Activated naive CD8-positive, alpha-beta T cell treated with anti-CD3 and anti-CD28 coated beads for 36 hours (primary cell): ENCODE data around the gene FREM1. TPM values are rescaled to one million over a fixed set of nuclear protein-coding genes. Genes with fewer than 3 reads are reported as not detected.

Experiments
- DNase-seq: peaks from one replicate; pipeline ENCODE4 v3.0.0; 2021
- H3K27ac Mint-ChIP-seq: one replicate; pipeline ENCODE4 v1.8.0; 2022; ENCODE audit warnings: mild to moderate bottlenecking, moderate library complexity, mixed read lengths
- H3K27me3 Mint-ChIP-seq: one replicate; pipeline ENCODE4 v1.8.0; 2022; ENCODE audit warnings: mild to moderate bottlenecking, mixed read lengths
- H3K36me3 Mint-ChIP-seq: one replicate; pipeline ENCODE4 v1.8.0; 2021; ENCODE audit warnings: mild to moderate bottlenecking, mixed read lengths
- H3K4me1 Mint-ChIP-seq: one replicate; pipeline ENCODE4 v1.8.0; 2021; ENCODE audit warnings: mixed read lengths
- H3K4me3 Mint-ChIP-seq: one replicate; pipeline ENCODE4 v1.8.0; 2022; ENCODE audit warnings: mild to moderate bottlenecking, moderate library complexity, mixed read lengths
- H3K9me3 Mint-ChIP-seq: one replicate; pipeline ENCODE4 v1.8.0; 2022; ENCODE audit warnings: mixed read lengths
- total RNA-seq, 2 experiments: library from RNA; stranded (reverse); gene quantifications; one replicate each; pipeline ENCODE4 v1.2.3, GENCODE V29; 2021

FREM1 gene
- total RNA-seq, 2 experiments from 2014 or later: not detected

- Mint-ChIP-seq H3K4me1 (no peaks in the 10 kb centered on the region), H3K36me3 (no peaks in the 10 kb centered on the region), H3K27ac (no peak overlapping the region), H3K4me3 (no peak overlapping the region), H3K9me3 (no peaks in the 10 kb centered on the region), H3K27me3 (peaks cover 5% of the 10 kb centered on the region)
- no peak for DNase-seq
Measured at GRCh38 chr9:14788846-14789245, 121.4 kb downstream of the FREM1 start.

- Mint-ChIP-seq H3K4me1 (no peaks in the 10 kb centered on the region), H3K4me3 (no peak overlapping the region), H3K27ac (no peak overlapping the region), H3K36me3 (no peaks in the 10 kb centered on the region), H3K9me3 (no peaks in the 10 kb centered on the region), H3K27me3 (peaks cover 3% of the 10 kb centered on the region)
- DNase-seq: no peak
Measured at GRCh38 chr9:14783358-14783757, 126.9 kb downstream of the FREM1 start.

DNA sequence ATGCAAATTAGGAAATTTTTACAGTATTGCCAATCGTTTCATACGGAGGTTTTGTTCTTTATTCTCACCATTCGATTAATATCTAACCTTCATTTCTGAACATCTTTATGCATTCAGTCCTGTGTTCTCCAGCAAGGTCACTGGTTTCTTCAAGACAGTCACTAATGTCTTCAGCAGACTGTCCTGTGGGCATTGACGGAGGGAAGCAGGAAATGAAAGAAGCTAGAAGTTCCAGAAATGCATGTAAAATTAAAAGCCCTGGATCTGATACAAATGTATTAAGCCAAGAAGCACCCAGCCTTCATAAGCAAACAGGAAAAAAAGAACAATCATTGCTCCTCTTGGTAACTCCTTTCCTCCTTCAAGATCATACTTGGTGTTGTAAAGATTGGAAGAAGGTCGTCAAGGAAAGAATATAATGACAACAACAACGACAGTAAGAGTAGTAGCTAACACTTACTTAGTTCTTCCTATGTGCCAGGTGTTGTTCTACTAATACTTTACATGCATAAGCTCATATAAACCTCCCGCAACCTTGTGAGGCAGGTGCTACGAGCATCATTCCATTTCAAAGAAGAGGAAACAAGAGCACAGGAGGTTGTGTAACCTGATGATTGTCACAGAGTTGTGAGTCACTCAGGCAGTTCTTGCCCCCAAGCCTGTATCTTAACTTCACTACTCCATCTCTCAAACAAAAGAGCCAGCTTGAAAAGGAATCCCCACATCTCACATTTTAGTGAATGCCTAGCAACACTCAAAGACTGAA is 127.8 kb downstream of the FREM1 start:
- Mint-ChIP-seq H3K36me3 (no peaks in the 10 kb centered on the region), H3K4me1 (no peaks in the 10 kb centered on the region), H3K27me3 (peaks cover 10% of the 10 kb centered on the region), H3K9me3 (no peaks in the 10 kb centered on the region), H3K4me3 (no peak overlapping the region), H3K27ac (no peak overlapping the region)
- DNase-seq: no peak

GRCh38 chr9:14780693-14781092 is 129.5 kb downstream of the FREM1 start:
- Mint-ChIP-seq H3K4me1 (no peaks in the 10 kb centered on the region), H3K4me3 (no peak overlapping the region), H3K9me3 (no peaks in the 10 kb centered on the region), H3K27me3 (peaks cover 14% of the 10 kb centered on the region), H3K27ac (no peak overlapping the region), H3K36me3 (no peaks in the 10 kb centered on the region)
- no peak for DNase-seq

- no peak overlapping the region for H3K4me3 Mint-ChIP-seq
- peaks cover 14% of the 10 kb centered on the region for H3K27me3 Mint-ChIP-seq
- H3K9me3 Mint-ChIP-seq: no peaks in the 10 kb centered on the region
- H3K36me3 Mint-ChIP-seq: no peaks in the 10 kb centered on the region
- H3K27ac Mint-ChIP-seq: no peak overlapping the region
- no peak for DNase-seq
- no peaks in the 10 kb centered on the region for H3K4me1 Mint-ChIP-seq
Measured at GRCh38 chr9:14780251-14780650, 130.0 kb downstream of the FREM1 start.

- no peaks in the 10 kb centered on the region for H3K36me3 Mint-ChIP-seq
- no peak overlapping the region for H3K27ac Mint-ChIP-seq
Measured at GRCh38 chr9:14779566-14780022, 130.6 kb downstream of the FREM1 start.

DNA sequence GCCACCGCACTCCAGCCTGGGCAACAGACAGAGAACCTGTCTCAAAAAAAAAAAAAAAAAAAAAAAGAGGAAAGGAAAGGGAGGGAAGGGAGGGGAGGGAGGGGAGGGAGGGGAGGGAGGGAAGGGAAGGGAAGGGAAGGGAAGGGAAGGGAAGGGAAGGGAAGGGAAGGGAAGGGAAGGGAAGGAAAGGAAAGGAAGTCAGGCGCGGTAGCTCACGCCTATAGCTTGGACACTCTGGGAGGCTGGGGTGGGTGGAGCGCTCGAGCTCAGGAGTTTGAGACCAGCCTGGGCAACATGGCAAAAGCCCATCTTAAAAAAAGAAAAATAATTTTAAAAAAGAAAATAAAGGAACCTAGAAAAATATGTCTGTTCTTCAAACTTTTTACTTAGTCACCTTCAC is 131.7 kb downstream of the FREM1 start:
- H3K27ac Mint-ChIP-seq: no peak overlapping the region
- H3K27me3 Mint-ChIP-seq: peaks cover 14% of the 10 kb centered on the region
- H3K4me1 Mint-ChIP-seq: no peaks in the 10 kb centered on the region
- no peak for DNase-seq
- no peak overlapping the region for H3K4me3 Mint-ChIP-seq
- no peaks in the 10 kb centered on the region for H3K36me3 Mint-ChIP-seq
- no peaks in the 10 kb centered on the region for H3K9me3 Mint-ChIP-seq

More at GRCh38 chr9:14779566-14780022, 130.6 kb downstream of the FREM1 start:
- H3K9me3 Mint-ChIP-seq: no peaks in the 10 kb centered on the region
- DNase-seq: no peak
- H3K27me3 Mint-ChIP-seq: peaks cover 14% of the 10 kb centered on the region
- H3K4me1 Mint-ChIP-seq: no peaks in the 10 kb centered on the region
- no peak overlapping the region for H3K4me3 Mint-ChIP-seq

GRCh38 chr9:14775917-14776316 is 134.3 kb downstream of the FREM1 start:
- H3K4me3 Mint-ChIP-seq: no peak overlapping the region

DNA sequence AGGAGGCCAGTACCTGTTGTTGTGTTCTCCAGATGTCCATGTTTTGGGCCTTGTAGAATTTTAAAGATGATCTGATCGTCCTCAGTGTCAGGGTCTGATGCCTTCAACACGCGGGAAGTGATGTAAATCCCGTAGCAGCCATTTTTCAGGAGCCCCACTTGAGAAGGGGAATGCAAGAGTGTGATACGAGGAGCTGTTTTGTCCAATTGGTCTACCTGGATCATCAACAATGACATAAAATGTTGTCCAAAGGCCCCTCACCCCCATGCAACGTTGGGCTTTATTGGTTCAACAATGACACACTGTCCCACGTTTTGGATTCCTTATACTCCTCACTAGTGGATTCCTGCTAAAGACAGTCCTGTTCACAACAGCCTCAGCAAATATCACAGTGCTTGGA is 139.6 kb downstream of the FREM1 start:
- H3K27ac Mint-ChIP-seq: no peak overlapping the region
- no peaks in the 10 kb centered on the region for H3K36me3 Mint-ChIP-seq
- no peak for DNase-seq
- no peak overlapping the region for H3K4me3 Mint-ChIP-seq
- no peaks in the 10 kb centered on the region for H3K9me3 Mint-ChIP-seq
- peaks cover 12% of the 10 kb centered on the region for H3K27me3 Mint-ChIP-seq
- peaks cover 2% of the 10 kb centered on the region for H3K4me1 Mint-ChIP-seq

More at GRCh38 chr9:14775917-14776316, 134.3 kb downstream of the FREM1 start:
- H3K36me3 Mint-ChIP-seq: no peaks in the 10 kb centered on the region
- peaks cover 17% of the 10 kb centered on the region for H3K27me3 Mint-ChIP-seq
- no peak overlapping the region for H3K27ac Mint-ChIP-seq
- no peaks in the 10 kb centered on the region for H3K9me3 Mint-ChIP-seq
- H3K4me1 Mint-ChIP-seq: no peaks in the 10 kb centered on the region
- DNase-seq: no peak

DNA sequence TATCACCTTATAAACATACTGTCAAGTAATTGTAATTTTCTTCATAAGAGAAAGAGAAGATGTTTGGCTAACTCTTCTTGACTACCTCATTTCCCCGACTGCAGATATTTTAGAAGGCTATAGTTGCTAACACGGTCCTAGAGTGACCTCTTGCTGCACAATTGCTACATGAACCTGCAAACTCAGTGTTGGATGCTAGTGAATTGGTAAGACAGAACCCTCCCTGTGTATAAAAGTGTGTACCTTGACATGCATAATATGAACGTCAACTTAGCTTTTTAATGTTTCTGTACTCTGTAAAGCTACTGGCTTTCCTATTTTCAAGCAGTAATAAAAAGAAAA is 141.0 kb downstream of the FREM1 start:
- Mint-ChIP-seq H3K27me3 (peaks cover 12% of the 10 kb centered on the region), H3K9me3 (no peaks in the 10 kb centered on the region), H3K4me1 (peaks cover 2% of the 10 kb centered on the region), H3K36me3 (no peaks in the 10 kb centered on the region), H3K27ac (no peak overlapping the region), H3K4me3 (no peak overlapping the region)
- DNase-seq: no peak

GRCh38 chr9:14768405-14769229 is 141.6 kb downstream of the FREM1 start:
- Mint-ChIP-seq H3K4me3 (no peak overlapping the region), H3K4me1 (peaks cover 2% of the 10 kb centered on the region)

DNA sequence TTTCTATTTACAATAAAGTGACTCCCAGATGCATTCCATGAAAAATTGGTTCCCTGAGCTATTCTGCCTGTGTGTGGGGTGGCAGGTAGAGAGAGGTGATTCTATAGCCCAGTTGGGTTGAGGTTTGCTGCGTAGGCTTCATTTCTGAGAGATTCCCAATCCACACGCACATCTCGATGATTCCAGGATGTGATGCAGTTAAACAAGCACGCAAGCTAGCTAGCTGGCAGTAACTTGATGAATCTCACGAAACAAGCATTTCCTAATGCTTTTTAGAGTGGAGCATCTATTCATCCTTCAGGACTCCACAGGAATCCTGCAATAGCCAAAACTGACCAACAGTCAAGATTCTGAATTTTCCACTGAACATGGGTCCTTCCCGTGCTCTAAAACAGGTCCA is 143.9 kb downstream of the FREM1 start:
- Mint-ChIP-seq H3K4me3 (no peak overlapping the region), H3K9me3 (no peaks in the 10 kb centered on the region), H3K27me3 (peaks cover 21% of the 10 kb centered on the region), H3K4me1 (peaks cover 2% of the 10 kb centered on the region), H3K36me3 (no peaks in the 10 kb centered on the region), H3K27ac (no peak overlapping the region)
- DNase-seq: no peak

More at GRCh38 chr9:14768405-14769229, 141.6 kb downstream of the FREM1 start:
- no peaks in the 10 kb centered on the region for H3K9me3 Mint-ChIP-seq
- DNase-seq: no peak
- H3K27ac Mint-ChIP-seq: no peak overlapping the region
- H3K27me3 Mint-ChIP-seq: peaks cover 17% of the 10 kb centered on the region
- no peaks in the 10 kb centered on the region for H3K36me3 Mint-ChIP-seq

DNA sequence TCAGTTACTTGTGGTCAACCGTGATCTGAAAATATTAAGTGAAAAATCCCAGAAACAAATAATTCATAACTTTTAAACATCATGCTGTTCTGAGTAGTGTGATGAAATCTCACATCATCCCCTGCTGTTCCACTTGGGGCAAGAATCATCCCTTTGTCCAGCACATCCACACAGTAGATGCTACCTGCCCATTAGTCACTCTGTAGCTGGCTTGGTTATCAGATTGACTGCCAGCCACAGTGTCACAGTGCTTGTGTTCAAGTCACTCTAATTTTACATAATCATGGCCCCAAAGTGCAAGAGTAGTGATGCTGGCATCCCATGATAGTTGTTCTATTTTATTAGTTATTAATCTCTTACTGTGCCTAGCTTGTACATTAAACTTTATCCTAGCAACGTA is 148.6 kb downstream of the FREM1 start:
- H3K36me3 Mint-ChIP-seq: no peaks in the 10 kb centered on the region
- no peak overlapping the region for H3K27ac Mint-ChIP-seq
- H3K4me3 Mint-ChIP-seq: no peak overlapping the region
- no peak for DNase-seq
- H3K9me3 Mint-ChIP-seq: no peaks in the 10 kb centered on the region
- peaks cover 19% of the 10 kb centered on the region for H3K27me3 Mint-ChIP-seq
- no peaks in the 10 kb centered on the region for H3K4me1 Mint-ChIP-seq

DNA sequence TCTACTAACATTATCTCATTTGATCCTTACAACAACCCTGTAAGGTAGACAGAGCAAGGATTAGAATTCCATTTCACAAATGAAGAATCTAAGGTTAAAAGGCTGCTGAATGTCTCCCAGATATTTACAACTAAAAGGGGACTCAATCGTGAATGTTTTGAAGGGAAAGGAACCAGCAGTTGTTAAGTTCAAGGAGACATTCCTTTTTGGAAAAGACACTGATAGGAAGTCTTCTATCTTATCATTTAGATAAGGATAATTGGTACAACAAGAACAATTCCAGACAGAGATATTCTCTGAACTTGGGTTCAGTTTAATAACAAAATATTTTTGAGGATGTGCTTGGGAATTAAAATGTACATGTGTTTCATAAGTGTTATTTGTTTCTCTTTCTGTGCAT is 150.2 kb downstream of the FREM1 start:
- no peaks in the 10 kb centered on the region for H3K9me3 Mint-ChIP-seq
- no peak overlapping the region for H3K4me3 Mint-ChIP-seq
- no peaks in the 10 kb centered on the region for H3K4me1 Mint-ChIP-seq
- peaks cover 19% of the 10 kb centered on the region for H3K27me3 Mint-ChIP-seq
- no peak for DNase-seq
- no peaks in the 10 kb centered on the region for H3K36me3 Mint-ChIP-seq
- H3K27ac Mint-ChIP-seq: no peak overlapping the region

GRCh38 chr9:14756291-14756690 is 153.9 kb downstream of the FREM1 start:
- Mint-ChIP-seq H3K27ac (no peak overlapping the region), H3K36me3 (no peaks in the 10 kb centered on the region), H3K27me3 (peaks cover 19% of the 10 kb centered on the region), H3K4me1 (no peaks in the 10 kb centered on the region), H3K4me3 (no peak overlapping the region), H3K9me3 (no peaks in the 10 kb centered on the region)
- DNase-seq: no peak
